Measurements from ENCODE around the gene CENPH.
"Not testable (repeated sequence)": the region's sequence is repeated elsewhere in the genome, so short reads cannot be mapped to it uniquely, and the experiment has no call there.

Gene CENPH

DNA sequence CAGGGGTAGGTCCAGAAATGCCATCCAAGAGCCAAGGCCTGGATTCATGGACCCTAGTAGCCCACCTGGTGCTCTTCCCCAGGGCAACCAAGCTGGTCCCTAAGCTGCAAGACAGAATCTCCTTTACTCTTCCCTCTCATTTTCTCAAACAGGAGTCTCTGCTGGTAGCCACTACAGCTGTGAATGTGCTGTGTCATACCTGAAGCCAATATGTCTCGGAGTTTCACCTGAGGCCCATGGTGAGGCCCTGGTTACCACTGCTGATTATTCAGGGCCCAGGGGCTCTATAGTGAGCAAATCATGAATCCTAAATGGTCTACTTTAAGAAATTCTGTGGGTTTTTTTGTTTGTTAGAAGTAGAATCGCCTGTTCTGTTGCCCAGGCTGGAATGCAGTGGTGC, 61.2 kb downstream of the CENPH start:
- no peak for DNase-seq (ENCODE audit: low read depth in 2 of 2)

DNA sequence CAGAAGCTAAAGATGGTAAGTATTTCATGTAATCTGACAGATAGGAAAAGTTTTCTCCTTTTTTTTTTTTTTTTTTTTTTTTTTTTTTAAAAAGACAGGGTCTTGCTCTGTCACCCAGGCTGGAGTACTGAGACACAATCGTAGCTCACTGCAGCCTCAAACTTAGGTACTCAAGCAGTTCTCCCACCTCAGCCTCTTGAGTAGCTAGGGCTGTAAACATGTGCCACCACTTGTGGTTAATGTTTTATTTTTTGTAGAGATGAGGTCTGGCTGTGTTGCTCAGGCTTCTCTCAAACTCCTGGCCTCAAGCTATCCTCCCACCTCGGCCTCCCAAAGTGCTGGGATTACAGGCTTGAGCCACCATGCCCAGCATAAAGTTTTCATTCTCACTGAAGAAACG, 63.1 kb downstream of the CENPH start:
- DNase-seq (ENCODE audit: low read depth in 2 of 2): no peak

DNA sequence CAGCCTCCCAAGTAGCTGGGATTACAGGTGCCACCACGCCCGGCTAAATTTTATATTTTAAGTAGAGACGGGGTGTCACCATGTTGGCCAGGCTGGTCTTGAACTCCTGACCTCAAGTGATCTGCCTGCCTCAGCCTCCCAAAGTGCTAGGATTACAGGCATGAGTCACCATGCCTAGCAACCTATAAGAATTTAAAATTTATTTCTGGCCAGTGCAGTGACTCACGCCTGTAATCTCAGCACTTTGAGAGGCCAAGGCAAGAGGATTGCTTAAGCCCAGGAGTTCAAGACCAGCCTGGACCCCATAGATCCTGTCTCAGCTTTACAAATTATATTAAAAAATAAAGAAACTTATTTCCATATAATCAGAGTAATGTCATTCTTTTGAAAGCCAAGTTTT, 66.6 kb downstream of the CENPH start:
- DNase-seq (ENCODE audit: low read depth in 2 of 2): not testable (repeated sequence)

DNA sequence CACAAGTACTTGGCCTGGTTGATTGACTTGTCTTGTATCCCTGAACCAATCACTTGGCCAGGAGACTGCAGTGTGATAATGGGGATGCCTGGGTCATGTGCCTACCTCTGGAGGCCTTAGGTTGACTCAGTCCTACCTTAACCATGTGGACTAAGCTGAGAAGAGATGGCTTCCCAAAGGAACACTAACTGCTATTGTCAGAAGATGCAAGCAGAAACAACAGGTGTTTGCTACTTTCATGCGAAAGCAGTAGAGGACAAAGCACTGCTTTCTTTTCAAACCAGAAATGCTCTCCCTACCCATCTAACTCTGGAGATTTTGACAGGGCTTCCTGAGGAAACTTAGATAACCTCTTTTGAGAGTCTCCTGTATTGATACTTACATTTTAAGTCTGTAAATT, 68.2 kb downstream of the CENPH start:
- DNase-seq (ENCODE audit: low read depth in 2 of 2): no peak
